Astrocyte (in vitro differentiated cells and primary cell): ENCODE data around the gene S100A14. TPM values are rescaled to one million over a fixed set of nuclear protein-coding genes. Genes with fewer than 3 reads are reported as not detected.
"Not testable (repeated sequence)": the region's sequence is repeated elsewhere in the genome, so short reads cannot be mapped to it uniquely, and the experiment has no call there.

ENCODE experiments used
- DNase-seq: peaks from one replicate; pipeline ENCODE4 v3.0.0-alpha.2; 2010; ENCODE audit warnings: low read depth
- FAIRE-seq: peaks from 2 replicates; lab custom pipeline; 2011; peaks lifted over from hg19 to GRCh38; lab: Jason Lieb, UNC
- H2AFZ ChIP-seq: 2 replicates; pipeline ENCODE4 v1.6.0; 2012; ENCODE audit warnings: low read depth, low read length, inconsistent platforms
- H3K27ac ChIP-seq: 2 replicates; pipeline ENCODE4 v1.5.1; 2011; ENCODE audit warnings: low read depth, low read length, inconsistent platforms
- H3K27me3 ChIP-seq: 2 replicates; pipeline ENCODE4 v1.6.0; 2011; ENCODE audit warnings: low read length, inconsistent platforms; ENCODE audit not compliant: insufficient read depth
- H3K36me3 ChIP-seq: 2 replicates; pipeline ENCODE4 v1.5.1; 2011; ENCODE audit warnings: low read length, inconsistent platforms; ENCODE audit not compliant: insufficient read depth
- H3K4me1 ChIP-seq: 2 replicates; pipeline ENCODE4 v1.5.1; 2011; ENCODE audit warnings: low read length, inconsistent platforms; ENCODE audit not compliant: insufficient read depth
- H3K4me2 ChIP-seq: 2 replicates; pipeline ENCODE4 v1.6.0; 2012; ENCODE audit warnings: low read length, inconsistent platforms
- H3K4me3 ChIP-seq: 2 replicates; pipeline ENCODE4 v1.5.1; 2011; ENCODE audit warnings: low read depth, mild to moderate bottlenecking, low read length, inconsistent platforms; ENCODE audit not compliant: insufficient read depth
- H3K79me2 ChIP-seq: 2 replicates; pipeline ENCODE4 v1.6.0; 2012; ENCODE audit warnings: mild to moderate bottlenecking, low read length, inconsistent platforms; ENCODE audit not compliant: insufficient read depth
- H3K9ac ChIP-seq: 2 replicates; pipeline ENCODE4 v1.6.0; 2012; ENCODE audit warnings: mild to moderate bottlenecking, low read length, inconsistent platforms
- H3K9me3 ChIP-seq: 2 replicates; pipeline ENCODE4 v1.5.1; 2012; ENCODE audit warnings: low read depth, mild to moderate bottlenecking, low read length, inconsistent platforms; ENCODE audit not compliant: insufficient read depth
- H4K20me1 ChIP-seq: 2 replicates; pipeline ENCODE4 v1.6.0; 2012; ENCODE audit warnings: low read length, inconsistent platforms; ENCODE audit not compliant: insufficient read depth
- H3K27ac Mint-ChIP-seq: one replicate; pipeline ENCODE4 v1.8.0; 2021; ENCODE audit warnings: mild to moderate bottlenecking, mixed read lengths; ENCODE audit not compliant: unreplicated experiment
- H3K27me3 Mint-ChIP-seq: one replicate; pipeline ENCODE4 v1.8.0; 2021; ENCODE audit warnings: low read depth, mixed read lengths; ENCODE audit not compliant: unreplicated experiment
- H3K36me3 Mint-ChIP-seq: one replicate; pipeline ENCODE4 v1.8.0; 2021; ENCODE audit warnings: low read depth, mixed read lengths; ENCODE audit not compliant: unreplicated experiment
- H3K4me1 Mint-ChIP-seq: one replicate; pipeline ENCODE4 v1.8.0; 2021; ENCODE audit warnings: low read depth, mixed read lengths; ENCODE audit not compliant: unreplicated experiment
- H3K4me3 Mint-ChIP-seq: one replicate; pipeline ENCODE4 v1.8.0; 2021; ENCODE audit warnings: mild to moderate bottlenecking, moderate library complexity, mixed read lengths; ENCODE audit not compliant: unreplicated experiment
- H3K9me3 Mint-ChIP-seq: one replicate; pipeline ENCODE4 v1.8.0; 2021; ENCODE audit warnings: mild to moderate bottlenecking, mixed read lengths; ENCODE audit not compliant: unreplicated experiment
- EZH2 ChIP-seq: IDR thresholded peaks from 2 replicates; pipeline ENCODE4 v1.6.1; 2012; ENCODE audit warnings: mild to moderate bottlenecking, low read length, inconsistent platforms; ENCODE audit not compliant: insufficient read depth
- total RNA-seq: library from RNA; stranded (reverse); gene quantifications from 2 replicates; pipeline ENCODE4 v1.2.1, GENCODE V29; 2021
- TF ChIP-seq, protein P1 (sequence below): IDR thresholded peaks from 2 replicates; pipeline ENCODE4 v1.5.1; 2011; ENCODE audit warnings: low read depth, mild to moderate bottlenecking, inconsistent platforms, low read length, moderate library complexity; ENCODE audit not compliant: insufficient read depth

S100A14 gene
- total RNA-seq, 1 donor from 2014 or later = 0.57 TPM

DNA sequence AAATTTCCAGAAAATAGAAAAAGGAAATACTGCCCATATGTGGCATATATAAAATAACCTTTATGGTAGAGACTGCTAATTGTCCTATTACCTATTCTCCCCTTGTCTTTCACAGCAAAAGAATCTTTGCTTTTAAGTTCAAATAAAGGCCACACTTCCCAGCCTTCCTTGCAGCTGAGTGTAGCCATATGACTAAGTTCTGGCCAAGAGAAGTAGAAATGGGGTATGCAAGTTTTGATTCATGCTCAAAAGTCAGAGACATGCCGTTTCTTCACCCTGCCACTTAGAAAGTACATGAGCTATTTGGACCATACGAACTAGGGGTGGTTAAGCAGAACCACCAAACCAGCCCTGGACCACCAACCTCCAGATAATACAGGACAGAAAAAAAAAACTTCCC, 32.1 kb downstream of the S100A14 start:
- H4K20me1 ChIP-seq = no peaks in the 10 kb centered on the region
- no peak overlapping the region for H3K4me2 ChIP-seq
- no peak overlapping the region for H3K4me3 Mint-ChIP-seq
- no peak for FAIRE-seq
- H3K27me3 ChIP-seq = no peaks in the 10 kb centered on the region
- H3K36me3 Mint-ChIP-seq = no peaks in the 10 kb centered on the region
- H3K9me3 Mint-ChIP-seq = no peaks in the 10 kb centered on the region
- H3K4me1 ChIP-seq = peaks cover 7% of the 10 kb centered on the region
- no peaks in the 10 kb centered on the region for H3K9me3 ChIP-seq
- no peak overlapping the region for H3K4me3 ChIP-seq
- H3K4me1 Mint-ChIP-seq = peaks cover 3% of the 10 kb centered on the region
- H3K79me2 ChIP-seq = no peaks in the 10 kb centered on the region
- DNase-seq = peak; percentile 41
- H3K36me3 ChIP-seq = no peaks in the 10 kb centered on the region
- no peak overlapping the region for H3K27ac Mint-ChIP-seq
- H3K27me3 Mint-ChIP-seq = no peaks in the 10 kb centered on the region
- no peak overlapping the region for H3K9ac ChIP-seq
- no peak for TF ChIP-seq EZH2
- no peak overlapping the region for H2AFZ ChIP-seq
- H3K27ac ChIP-seq = no peak overlapping the region

DNA sequence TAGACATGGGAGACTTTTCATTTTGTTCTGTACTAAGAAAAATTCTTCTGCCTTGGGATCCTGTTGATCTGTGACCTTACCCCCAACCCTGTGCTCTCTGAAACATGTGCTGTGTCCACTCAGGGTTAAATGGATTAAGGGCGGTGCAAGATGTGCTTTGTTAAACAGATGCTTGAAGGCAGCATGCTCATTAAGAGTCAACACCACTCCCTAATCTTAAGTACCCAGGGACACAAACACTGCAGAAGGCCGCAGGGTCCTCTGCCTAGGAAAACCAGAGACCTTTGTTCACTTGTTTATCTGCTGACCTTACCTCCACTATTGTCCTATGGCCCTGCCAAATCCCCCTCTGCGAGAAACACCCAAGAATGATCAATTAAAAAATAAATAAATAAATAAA, 32.6 kb downstream of the S100A14 start:
- not testable (repeated sequence) for H3K4me3 Mint-ChIP-seq, H4K20me1 ChIP-seq, H3K27me3 ChIP-seq, DNase-seq, H3K9me3 Mint-ChIP-seq, FAIRE-seq, H2AFZ ChIP-seq, H3K27me3 Mint-ChIP-seq, H3K9me3 ChIP-seq, H3K36me3 ChIP-seq, H3K79me2 ChIP-seq, H3K4me1 ChIP-seq, H3K4me2 ChIP-seq, H3K9ac ChIP-seq, H3K27ac Mint-ChIP-seq, H3K27ac ChIP-seq, H3K36me3 Mint-ChIP-seq, H3K4me3 ChIP-seq, H3K4me1 Mint-ChIP-seq

DNA sequence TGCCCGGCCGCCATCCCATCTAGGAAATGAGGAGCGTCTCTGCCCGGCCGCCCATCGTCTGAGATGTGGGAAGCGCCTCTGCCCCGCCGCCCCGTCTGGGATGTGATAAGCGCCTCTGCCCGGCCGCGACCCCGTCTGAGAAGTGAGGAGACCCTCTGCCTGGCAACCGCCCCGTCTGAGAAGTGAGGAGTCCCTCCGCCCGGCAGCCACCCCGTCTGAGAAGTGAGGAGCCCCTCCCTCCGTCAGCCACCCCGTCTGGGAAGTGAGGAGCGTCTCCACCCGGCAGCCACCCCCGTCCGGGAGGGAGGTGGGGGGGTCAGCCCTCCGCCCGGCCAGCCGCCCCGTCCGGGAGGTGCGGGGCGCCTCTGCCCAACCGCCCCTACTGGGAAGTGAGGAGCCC, 33.3 kb downstream of the S100A14 start:
- not testable (repeated sequence) for H3K36me3 ChIP-seq, H3K9me3 Mint-ChIP-seq, H3K79me2 ChIP-seq, H3K4me3 Mint-ChIP-seq, H3K27ac ChIP-seq, H3K9me3 ChIP-seq, H2AFZ ChIP-seq, DNase-seq, H3K27me3 Mint-ChIP-seq, H4K20me1 ChIP-seq, H3K4me2 ChIP-seq, FAIRE-seq, H3K9ac ChIP-seq, H3K4me1 ChIP-seq, H3K36me3 Mint-ChIP-seq, H3K4me3 ChIP-seq, H3K27ac Mint-ChIP-seq, H3K27me3 ChIP-seq
- peaks cover 14% of the 10 kb centered on the region for H3K4me1 Mint-ChIP-seq

DNA sequence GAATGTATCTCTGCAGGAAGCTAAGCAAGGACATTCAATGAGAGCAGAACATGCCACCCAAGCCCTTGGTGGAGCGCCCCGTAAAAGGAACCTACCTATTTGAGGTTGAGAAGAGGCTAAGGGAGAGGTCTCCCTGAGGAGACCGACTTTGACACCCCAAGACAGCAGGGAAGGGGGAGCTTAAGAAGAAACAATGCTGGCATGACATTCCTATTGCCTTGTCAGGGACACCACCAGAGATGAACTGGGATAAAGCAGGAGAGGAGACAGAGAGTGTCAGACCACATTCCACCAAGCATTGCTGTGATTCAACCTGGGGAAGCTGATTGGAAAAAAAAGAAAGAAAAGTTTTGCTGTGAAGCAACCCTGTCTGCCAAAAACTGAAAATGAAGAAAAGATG, 37.2 kb downstream of the S100A14 start:
- H3K4me1 Mint-ChIP-seq = peaks cover 14% of the 10 kb centered on the region
- no peaks in the 10 kb centered on the region for H3K36me3 ChIP-seq
- H3K36me3 Mint-ChIP-seq = no peaks in the 10 kb centered on the region
- H3K27me3 ChIP-seq = no peaks in the 10 kb centered on the region
- FAIRE-seq = no peak
- H3K27me3 Mint-ChIP-seq = no peaks in the 10 kb centered on the region
- H4K20me1 ChIP-seq = no peaks in the 10 kb centered on the region
- no peak overlapping the region for H3K9ac ChIP-seq
- H3K79me2 ChIP-seq = no peaks in the 10 kb centered on the region
- H3K9me3 ChIP-seq = no peaks in the 10 kb centered on the region
- DNase-seq = no peak
- peak overlapping the region; percentile 9 for H3K4me2 ChIP-seq
- peak overlapping the region; percentile 78 for H3K27ac Mint-ChIP-seq
- H3K27ac ChIP-seq = no peak overlapping the region
- no peak overlapping the region for H3K4me3 ChIP-seq
- H2AFZ ChIP-seq = no peak overlapping the region
- no peak overlapping the region for H3K4me3 Mint-ChIP-seq
- H3K4me1 ChIP-seq = peaks cover 2% of the 10 kb centered on the region
- peaks cover under 1% of the 10 kb centered on the region for H3K9me3 Mint-ChIP-seq
- no peak for TF ChIP-seq EZH2
- TF ChIP-seq, protein P1, sequence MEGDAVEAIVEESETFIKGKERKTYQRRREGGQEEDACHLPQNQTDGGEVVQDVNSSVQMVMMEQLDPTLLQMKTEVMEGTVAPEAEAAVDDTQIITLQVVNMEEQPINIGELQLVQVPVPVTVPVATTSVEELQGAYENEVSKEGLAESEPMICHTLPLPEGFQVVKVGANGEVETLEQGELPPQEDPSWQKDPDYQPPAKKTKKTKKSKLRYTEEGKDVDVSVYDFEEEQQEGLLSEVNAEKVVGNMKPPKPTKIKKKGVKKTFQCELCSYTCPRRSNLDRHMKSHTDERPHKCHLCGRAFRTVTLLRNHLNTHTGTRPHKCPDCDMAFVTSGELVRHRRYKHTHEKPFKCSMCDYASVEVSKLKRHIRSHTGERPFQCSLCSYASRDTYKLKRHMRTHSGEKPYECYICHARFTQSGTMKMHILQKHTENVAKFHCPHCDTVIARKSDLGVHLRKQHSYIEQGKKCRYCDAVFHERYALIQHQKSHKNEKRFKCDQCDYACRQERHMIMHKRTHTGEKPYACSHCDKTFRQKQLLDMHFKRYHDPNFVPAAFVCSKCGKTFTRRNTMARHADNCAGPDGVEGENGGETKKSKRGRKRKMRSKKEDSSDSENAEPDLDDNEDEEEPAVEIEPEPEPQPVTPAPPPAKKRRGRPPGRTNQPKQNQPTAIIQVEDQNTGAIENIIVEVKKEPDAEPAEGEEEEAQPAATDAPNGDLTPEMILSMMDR = no peak
